Measurements from ENCODE around the gene AOPEP.

- TF ChIP-seq CTCF (IDR thresholded peaks at IDR 0.05; ENCODE audit: low read depth, low read length) (no peak), EZH2phosphoT487 (IDR thresholded peaks at IDR 0.05; ENCODE audit: low read depth) (no peak)
Measured at GRCh38 chr9:95017062-95017461, 290.6 kb downstream of the AOPEP start.

Measured in OCI-LY3 (cell line).